Ovary (tissue), 3 donors: ENCODE data around the gene ANGPTL4.

ENCODE experiments used
- CTCF ChIP-seq, 3 donors: fragments of 450-650 bp in 2 of 3; fragments of 200-600 bp in 1 of 3; IDR thresholded peaks; one replicate each; pipeline versions ENCODE4 v1.5.1 to v1.8.0; 2016 to 2022; ENCODE audit warnings: antibody characterized with exemption in 3 of 3, mild to moderate bottlenecking in 1 of 3
- EP300 ChIP-seq: sonication (generic); formaldehyde crosslinking; IDR thresholded peaks from one replicate; pipeline ENCODE4 v1.6.1; 2017; ENCODE audit warnings: antibody characterized with exemption
- POLR2A ChIP-seq: fragments of 450-650 bp; IDR thresholded peaks from one replicate; pipeline ENCODE4 v1.6.1; 2017; ENCODE audit warnings: antibody characterized with exemption, mild to moderate bottlenecking, moderate library complexity
- donor health status: DM: no; HTN: no; CAD: no.

DNA sequence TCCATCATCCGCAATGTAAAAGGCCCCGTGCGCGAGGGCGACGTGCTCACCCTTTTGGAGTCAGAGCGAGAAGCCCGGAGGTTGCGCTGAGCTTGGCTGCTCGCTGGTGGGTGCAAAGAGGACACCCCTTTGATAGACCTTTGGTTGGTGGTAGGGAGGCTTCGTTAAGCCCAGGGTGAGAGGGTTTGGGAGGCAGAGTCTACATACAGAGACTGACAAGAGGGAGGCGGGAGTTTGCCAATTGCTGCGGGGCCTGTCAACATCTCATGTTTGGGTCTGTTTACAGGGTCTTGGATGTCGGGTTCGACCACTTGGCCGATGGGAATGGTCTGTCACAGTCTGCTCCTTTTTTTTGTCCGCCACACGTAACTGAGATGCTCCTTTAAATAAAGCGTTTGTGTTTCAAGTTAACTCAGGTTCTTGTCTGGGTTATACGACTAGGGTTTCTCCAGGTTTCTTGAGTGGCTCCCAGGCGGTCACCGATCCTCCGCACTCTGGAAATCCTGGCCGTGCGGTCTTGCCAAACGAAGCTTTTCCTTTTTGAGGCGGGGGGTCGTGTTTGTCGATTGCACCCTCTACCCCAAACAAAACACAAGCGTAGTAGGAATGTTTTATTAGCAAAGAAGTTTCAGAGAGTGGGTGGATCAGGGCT, 41.8 kb upstream of the ANGPTL4 start:
- TF ChIP-seq EP300 (no peak), POLR2A (no peak), CTCF (IDR thresholded peaks at IDR 0.05) (no peak)
